Fibroblast of the aortic adventitia (primary cell): ENCODE data around the gene PUS10. TPM values are rescaled to one million over a fixed set of nuclear protein-coding genes. Genes with fewer than 3 reads are reported as not detected.

Experiments used
- DNase-seq: peaks from one replicate; pipeline ENCODE4 v3.0.0-alpha.2; 2010; ENCODE audit warnings: low read depth
- H3K4me3 ChIP-seq: 2 replicates; pipeline ENCODE4 v1.5.1; 2011; ENCODE audit warnings: low read depth, mild to moderate bottlenecking, control low read depth, low read length, moderate library complexity
- CTCF ChIP-seq: IDR thresholded peaks from 2 replicates; pipeline ENCODE4 v1.5.1; 2011; ENCODE audit warnings: mild to moderate bottlenecking, low read length, control low read depth, inconsistent platforms; ENCODE audit not compliant: insufficient read depth
- total RNA-seq: library from RNA; depleted of rRNA; stranded (reverse); fragments of >200 nt; gene quantifications from 2 replicates; pipeline ENCODE4 v1.2.3, GENCODE V29; 2012; ENCODE audit warnings: low replicate concordance

PUS10 gene
- total RNA-seq, 1 donor = 8.8 TPM

GRCh38 chr2:61023670-61024069 is 5.6 kb upstream of the PUS10 start:
- DNase-seq = no peak

DNA sequence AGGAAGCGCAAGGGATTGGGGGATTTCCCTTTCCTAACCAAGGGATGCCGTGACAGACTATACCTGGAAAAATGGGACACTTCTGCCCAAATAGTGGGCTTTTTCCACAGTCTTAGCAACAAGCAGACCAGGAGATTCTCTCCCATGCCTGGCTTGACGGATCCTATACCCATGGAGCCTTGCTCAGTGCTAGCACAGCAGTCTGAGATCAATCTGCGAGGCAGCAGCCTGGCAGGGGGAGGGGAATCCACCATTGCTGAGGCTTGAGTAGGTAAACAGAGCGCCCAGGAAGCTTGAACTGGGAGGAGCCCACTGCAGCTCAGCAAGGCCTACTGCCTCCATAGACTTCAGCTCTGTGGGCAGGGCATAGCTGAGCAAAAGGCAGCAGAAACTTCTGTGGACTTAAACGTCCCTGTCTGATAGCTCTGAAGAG is 3.2 kb upstream of the PUS10 start:
- H3K4me3 ChIP-seq = no peak overlapping the region
- DNase-seq = no peak
- no peak for TF ChIP-seq CTCF

More at GRCh38 chr2:61023670-61024069, 5.6 kb upstream of the PUS10 start:
- H3K4me3 ChIP-seq = no peak overlapping the region
- TF ChIP-seq CTCF = no peak

DNA sequence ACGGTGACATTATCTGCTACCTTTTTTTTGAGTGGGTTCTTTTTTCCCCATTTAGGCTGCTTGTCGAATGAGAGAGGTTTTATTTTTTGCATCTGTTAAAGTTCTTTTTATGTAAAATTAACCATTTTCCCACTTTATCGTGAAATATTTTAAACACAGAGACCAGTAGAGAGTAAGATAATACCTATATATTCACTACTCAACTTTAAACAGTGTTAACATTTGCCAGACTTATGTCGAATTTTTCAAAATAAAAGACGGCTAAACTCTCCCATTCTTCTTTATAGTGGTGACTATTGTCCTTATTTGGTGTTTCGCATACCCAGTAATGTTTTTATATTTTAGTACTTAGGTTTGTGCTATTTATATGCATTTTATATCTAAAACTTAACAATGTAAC is 743 bp upstream of the PUS10 start:
- peak overlapping the region; percentile 94 for H3K4me3 ChIP-seq
- no peak for DNase-seq
- TF ChIP-seq CTCF = no peak

DNA sequence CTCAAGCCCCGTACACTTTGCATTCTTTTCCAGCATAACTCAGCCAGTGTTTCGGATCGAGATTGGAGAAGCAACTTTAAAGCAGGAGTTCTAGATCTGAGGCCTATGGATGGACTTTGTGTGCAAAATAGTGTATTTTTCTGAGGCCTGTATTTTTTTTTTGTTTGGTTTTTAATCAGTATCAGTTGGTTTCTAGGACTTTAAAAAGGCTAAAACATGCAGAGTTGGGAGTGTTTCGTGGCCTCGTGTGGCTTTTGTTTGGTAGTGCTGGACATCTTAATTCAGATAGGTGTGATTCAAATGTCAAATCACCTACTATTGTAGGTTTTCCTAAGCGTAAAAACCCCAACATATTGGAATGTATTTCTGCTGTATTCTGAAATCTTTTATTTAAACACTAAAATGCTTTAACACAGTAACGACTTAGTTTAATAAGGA is 282 bp upstream of the PUS10 start:
- peak overlapping the region; percentile 94 for H3K4me3 ChIP-seq
- no peak for TF ChIP-seq CTCF
- DNase-seq = peak; percentile 60

GRCh38 chr2:61017003-61017555 is 976 bp downstream of the PUS10 start:
- DNase-seq = peak; percentile 77
- no peak for TF ChIP-seq CTCF
- H3K4me3 ChIP-seq = peak overlapping the region; percentile 94

DNA sequence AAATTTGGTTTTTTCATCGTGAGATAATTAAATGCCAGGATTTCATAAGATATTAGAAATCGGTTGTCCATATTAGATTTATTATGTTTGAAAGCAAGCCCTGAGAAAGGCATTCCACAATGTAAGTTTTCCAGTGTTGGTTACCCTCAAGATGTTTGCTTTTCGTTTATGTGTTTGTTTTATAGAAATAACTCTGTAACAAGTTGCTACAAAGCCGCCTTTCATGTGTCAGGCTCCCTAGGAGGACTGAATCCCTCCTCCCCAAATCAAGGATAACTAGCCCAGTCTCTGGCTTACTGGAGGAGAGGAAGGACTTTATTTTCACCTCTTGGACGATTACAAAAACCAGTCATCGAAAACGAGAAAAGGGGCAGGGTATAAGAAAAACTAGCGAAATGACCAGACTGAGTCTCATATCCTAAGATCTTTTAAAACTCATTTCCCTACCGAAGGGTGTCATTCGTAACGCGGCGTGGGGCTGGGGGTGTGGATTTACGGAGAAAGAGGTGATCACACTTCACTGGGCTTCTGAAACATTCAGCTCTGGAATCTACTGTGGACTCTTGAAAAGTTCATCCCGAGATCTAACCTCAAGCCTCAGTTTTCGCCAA is 1.6 kb downstream of the PUS10 start:
- TF ChIP-seq CTCF = no peak
- peak; percentile 4 for DNase-seq
- peak overlapping the region; percentile 94 for H3K4me3 ChIP-seq

GRCh38 chr2:61015976-61016375 is 2.1 kb downstream of the PUS10 start:
- no peak for DNase-seq
- no peak for TF ChIP-seq CTCF
- peak overlapping the region; percentile 94 for H3K4me3 ChIP-seq
